K562 (cell line): ENCODE results near the gene HDAC9.

Experiments used
- PML ChIP-seq: IDR thresholded peaks from 2 replicates; pipeline ENCODE4 v1.6.1; 2012; ENCODE audit warnings: low read length, inconsistent platforms
- ZNF282 ChIP-seq: sonication (generic); formaldehyde crosslinking; IDR thresholded peaks from 2 replicates; pipeline ENCODE4 v1.8.1; 2023; ENCODE audit warnings: missing genetic modification reagents
- TF ChIP-seq, protein P1 (sequence below): sonication (generic); formaldehyde crosslinking; IDR thresholded peaks from 2 replicates; pipeline ENCODE4 v1.8.1; 2023; ENCODE audit warnings: mild to moderate bottlenecking, missing genetic modification reagents, moderate library complexity

DNA sequence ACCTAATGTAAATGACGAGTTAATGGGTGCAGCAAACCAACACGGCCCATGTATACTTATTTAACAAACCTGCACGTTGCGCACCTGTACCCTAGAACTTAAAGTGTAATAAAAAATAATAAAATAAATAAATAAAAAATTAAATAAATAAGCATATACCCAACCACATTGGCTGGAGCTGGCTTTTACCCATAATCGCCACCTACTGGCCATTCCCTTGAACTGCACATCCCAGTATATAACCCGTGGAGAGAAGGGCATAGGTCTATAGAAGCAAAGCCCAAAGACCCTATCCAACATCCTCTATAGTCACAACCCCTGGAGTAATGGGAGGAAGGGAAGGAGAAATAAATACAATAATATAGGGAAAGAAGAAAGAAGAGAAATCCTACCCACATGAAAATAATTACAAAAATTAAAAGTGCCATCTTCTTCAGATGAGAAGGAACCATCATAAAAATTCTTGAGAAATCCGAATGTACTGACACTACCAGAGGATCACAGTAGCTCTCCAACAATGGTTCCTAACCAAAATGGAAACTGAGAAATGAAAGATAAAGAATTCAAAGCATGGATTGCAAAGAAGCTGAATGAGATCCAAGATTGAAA is 556.3 kb downstream of the HDAC9 start:
- TF ChIP-seq ZNF282 (CRISPR knock-in tag) (no peak), PML (no peak)
- TF ChIP-seq, protein P1, sequence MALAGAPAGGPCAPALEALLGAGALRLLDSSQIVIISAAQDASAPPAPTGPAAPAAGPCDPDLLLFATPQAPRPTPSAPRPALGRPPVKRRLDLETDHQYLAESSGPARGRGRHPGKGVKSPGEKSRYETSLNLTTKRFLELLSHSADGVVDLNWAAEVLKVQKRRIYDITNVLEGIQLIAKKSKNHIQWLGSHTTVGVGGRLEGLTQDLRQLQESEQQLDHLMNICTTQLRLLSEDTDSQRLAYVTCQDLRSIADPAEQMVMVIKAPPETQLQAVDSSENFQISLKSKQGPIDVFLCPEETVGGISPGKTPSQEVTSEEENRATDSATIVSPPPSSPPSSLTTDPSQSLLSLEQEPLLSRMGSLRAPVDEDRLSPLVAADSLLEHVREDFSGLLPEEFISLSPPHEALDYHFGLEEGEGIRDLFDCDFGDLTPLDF: no peak
